ENCODE results near the gene GOT1. TPM values are rescaled to one million over a fixed set of nuclear protein-coding genes. Genes with fewer than 3 reads are reported as not detected.

The GOT1 gene
- total RNA-seq, 1 donor from 2014 or later: 38.9 TPM

DNA sequence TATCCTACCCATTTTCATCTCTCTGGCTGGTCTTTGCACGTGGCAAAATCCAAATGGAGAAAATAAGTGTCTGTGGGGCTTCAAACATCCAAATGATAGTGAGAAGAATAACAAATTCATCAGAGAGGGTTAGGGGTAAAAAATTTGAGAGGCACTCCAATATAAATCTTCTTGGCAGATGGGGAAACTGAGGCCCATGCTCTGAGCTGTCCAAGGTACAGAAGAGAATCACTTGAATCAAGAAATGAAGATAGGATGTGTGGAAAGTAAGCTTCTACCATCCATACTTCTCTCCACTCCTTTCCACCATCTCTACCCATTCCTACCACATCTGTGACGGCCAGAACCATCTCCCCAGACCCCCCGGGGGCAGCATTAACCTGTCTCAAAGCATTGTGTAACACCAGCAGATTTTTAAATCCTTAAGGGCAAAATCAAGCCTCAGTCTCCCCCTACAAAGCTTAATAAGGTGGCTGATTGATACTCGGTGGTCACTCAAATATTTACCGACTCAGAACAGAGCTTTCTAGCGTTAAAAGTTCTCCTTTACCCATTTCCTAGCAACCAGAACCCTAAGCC is 818 bp downstream of the GOT1 start:
- Mint-ChIP-seq H3K27me3 (ENCODE audit: low read depth) (no peaks in the 10 kb centered on the region), H3K9me3 (ENCODE audit: low read depth) (no peaks in the 10 kb centered on the region), H3K4me3 (ENCODE audit: unreplicated experiment) (peak overlapping the region; percentile 100), H3K36me3 (ENCODE audit: low read depth) (peaks cover 9% of the 10 kb centered on the region), H3K27ac (ENCODE audit: unreplicated experiment) (peak overlapping the region; percentile 100), H3K4me1 (ENCODE audit: low read depth) (peaks cover 31% of the 10 kb centered on the region)
- TF ChIP-seq, protein P1, sequence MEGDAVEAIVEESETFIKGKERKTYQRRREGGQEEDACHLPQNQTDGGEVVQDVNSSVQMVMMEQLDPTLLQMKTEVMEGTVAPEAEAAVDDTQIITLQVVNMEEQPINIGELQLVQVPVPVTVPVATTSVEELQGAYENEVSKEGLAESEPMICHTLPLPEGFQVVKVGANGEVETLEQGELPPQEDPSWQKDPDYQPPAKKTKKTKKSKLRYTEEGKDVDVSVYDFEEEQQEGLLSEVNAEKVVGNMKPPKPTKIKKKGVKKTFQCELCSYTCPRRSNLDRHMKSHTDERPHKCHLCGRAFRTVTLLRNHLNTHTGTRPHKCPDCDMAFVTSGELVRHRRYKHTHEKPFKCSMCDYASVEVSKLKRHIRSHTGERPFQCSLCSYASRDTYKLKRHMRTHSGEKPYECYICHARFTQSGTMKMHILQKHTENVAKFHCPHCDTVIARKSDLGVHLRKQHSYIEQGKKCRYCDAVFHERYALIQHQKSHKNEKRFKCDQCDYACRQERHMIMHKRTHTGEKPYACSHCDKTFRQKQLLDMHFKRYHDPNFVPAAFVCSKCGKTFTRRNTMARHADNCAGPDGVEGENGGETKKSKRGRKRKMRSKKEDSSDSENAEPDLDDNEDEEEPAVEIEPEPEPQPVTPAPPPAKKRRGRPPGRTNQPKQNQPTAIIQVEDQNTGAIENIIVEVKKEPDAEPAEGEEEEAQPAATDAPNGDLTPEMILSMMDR (IDR thresholded peaks at IDR 0.05): no peak
- no peak for DNase-seq (ENCODE audit: low spot score)

DNA sequence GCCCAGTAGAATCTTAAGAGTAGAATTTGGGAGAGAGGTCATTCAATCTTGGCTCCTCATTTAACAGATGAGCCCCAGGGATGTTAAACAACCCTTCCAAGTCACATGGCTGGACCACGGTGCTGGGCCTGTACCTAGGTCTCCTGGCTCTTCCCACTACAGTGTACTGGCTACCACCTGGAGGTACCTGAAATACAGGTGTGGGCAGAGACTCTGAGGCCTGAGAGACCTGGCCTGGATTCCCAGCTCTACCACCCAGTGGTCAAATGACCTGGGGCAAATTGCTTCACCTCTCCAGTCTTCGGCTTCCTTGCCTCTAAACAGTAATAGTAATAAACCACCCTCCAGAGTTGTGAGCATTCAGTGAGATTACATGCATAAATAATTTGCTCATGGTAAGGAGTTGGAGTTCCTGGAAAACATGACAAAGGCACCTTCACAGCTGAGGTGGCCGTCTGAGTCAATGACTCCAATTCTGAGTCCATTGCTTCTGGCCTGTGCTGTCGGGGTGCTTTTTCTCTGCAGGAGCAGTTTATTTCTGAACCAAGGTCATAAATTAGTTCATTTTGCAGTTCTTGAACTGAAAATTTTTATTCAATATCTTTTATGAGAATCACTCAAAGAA is 2.7 kb downstream of the GOT1 start:
- Mint-ChIP-seq H3K36me3 (ENCODE audit: low read depth) (peaks cover 10% of the 10 kb centered on the region), H3K9me3 (ENCODE audit: low read depth) (no peaks in the 10 kb centered on the region), H3K4me3 (ENCODE audit: unreplicated experiment) (no peak overlapping the region), H3K27me3 (ENCODE audit: low read depth) (no peaks in the 10 kb centered on the region), H3K4me1 (ENCODE audit: low read depth) (peaks cover 29% of the 10 kb centered on the region), H3K27ac (ENCODE audit: unreplicated experiment) (no peak overlapping the region)
- no peak for DNase-seq (ENCODE audit: low spot score)
- TF ChIP-seq, protein P1 (IDR thresholded peaks at IDR 0.05): no peak

DNA sequence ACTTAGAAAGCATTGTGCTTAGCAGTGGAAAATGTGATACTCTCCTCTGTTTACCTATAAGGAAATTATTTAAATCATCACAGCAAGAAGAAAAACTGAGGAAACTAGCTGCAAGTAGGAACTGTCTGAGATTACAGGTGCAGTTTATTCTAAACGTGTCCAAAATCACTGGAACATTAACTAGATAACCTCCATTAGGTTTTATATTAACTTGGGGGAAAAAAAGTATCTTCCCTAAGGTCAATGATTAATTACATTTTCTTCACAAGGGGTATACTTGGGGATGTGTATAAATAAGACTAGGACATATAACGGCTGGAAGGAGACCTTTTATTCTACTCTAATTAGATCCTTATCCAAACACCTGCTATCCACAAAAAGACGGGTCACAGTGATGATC is 3.7 kb downstream of the GOT1 start:
- TF ChIP-seq, protein P1 (IDR thresholded peaks at IDR 0.05): no peak
- Mint-ChIP-seq H3K4me3 (ENCODE audit: unreplicated experiment) (no peak overlapping the region), H3K4me1 (ENCODE audit: low read depth) (peaks cover 22% of the 10 kb centered on the region), H3K36me3 (ENCODE audit: low read depth) (peaks cover 12% of the 10 kb centered on the region), H3K9me3 (ENCODE audit: low read depth) (no peaks in the 10 kb centered on the region), H3K27me3 (ENCODE audit: low read depth) (no peaks in the 10 kb centered on the region), H3K27ac (ENCODE audit: unreplicated experiment) (no peak overlapping the region)
- no peak for DNase-seq (ENCODE audit: low spot score)

DNA sequence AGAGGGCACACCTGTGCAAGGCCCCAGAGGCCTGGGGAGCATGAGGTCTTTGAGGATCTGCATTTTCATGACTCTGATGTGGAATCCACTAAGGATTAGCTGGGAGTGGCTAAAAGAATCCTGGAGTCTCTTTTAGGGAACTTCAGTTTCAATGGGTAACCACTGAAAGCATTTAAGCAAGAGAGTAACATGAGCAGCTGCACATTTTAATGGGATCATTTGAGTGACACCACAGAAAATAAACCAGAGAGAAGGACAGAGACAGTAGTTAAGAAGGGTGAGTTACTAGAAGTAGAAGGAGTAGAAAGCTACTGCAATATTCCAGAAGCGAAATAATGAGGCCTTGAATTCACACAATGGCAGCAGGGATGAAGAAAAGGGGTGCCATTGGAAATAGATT is 5.2 kb downstream of the GOT1 start:
- Mint-ChIP-seq H3K27me3 (ENCODE audit: low read depth) (no peaks in the 10 kb centered on the region), H3K27ac (ENCODE audit: unreplicated experiment) (peak overlapping the region; percentile 18), H3K4me1 (ENCODE audit: low read depth) (peaks cover 17% of the 10 kb centered on the region), H3K36me3 (ENCODE audit: low read depth) (peaks cover 13% of the 10 kb centered on the region), H3K4me3 (ENCODE audit: unreplicated experiment) (no peak overlapping the region), H3K9me3 (ENCODE audit: low read depth) (no peaks in the 10 kb centered on the region)
- DNase-seq (ENCODE audit: low spot score): no peak
- TF ChIP-seq, protein P1 (IDR thresholded peaks at IDR 0.05): no peak

DNA sequence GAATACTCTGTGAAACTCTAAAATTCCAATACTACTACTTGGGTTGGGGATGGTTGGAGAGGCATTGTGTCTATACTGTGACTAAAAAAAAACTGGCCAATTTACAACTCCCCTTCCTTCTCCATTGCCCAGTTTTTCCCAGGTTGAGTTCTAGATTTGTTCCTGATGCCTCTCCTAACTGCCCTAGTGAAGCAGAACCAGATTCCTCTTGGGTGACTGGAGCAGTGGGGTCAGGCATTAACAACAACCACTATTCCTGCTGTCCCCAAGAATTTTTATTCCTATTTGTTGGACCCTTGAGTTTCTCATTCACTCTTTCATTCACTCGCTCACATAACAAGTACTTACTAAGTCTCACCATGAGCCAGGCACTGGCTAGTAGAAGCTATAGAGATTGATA is 5.8 kb downstream of the GOT1 start:
- H3K27ac Mint-ChIP-seq (ENCODE audit: unreplicated experiment): no peak overlapping the region
- H3K36me3 Mint-ChIP-seq (ENCODE audit: low read depth): peaks cover 17% of the 10 kb centered on the region
- H3K4me3 Mint-ChIP-seq (ENCODE audit: unreplicated experiment): no peak overlapping the region
- DNase-seq (ENCODE audit: low spot score): no peak
- H3K4me1 Mint-ChIP-seq (ENCODE audit: low read depth): peaks cover 12% of the 10 kb centered on the region
- TF ChIP-seq, protein P1 (IDR thresholded peaks at IDR 0.05): no peak
- H3K27me3 Mint-ChIP-seq (ENCODE audit: low read depth): no peaks in the 10 kb centered on the region
- no peaks in the 10 kb centered on the region for H3K9me3 Mint-ChIP-seq (ENCODE audit: low read depth)
